IMR-90 (cell line): ENCODE results near the gene JMJD7. TPM values are rescaled to one million over a fixed set of nuclear protein-coding genes. Genes with fewer than 3 reads are reported as not detected.

Source experiments
- ATAC-seq: fragments of 200-7000 bp; cut with Tn5 transposase; 2 replicates; pipeline ENCODE4 v1.9.1; 2020; ENCODE audit warnings: low read depth, mild to moderate bottlenecking, moderate library complexity
- BruUV-seq: library from RNA; stranded (reverse); fragments of 400-500 nt; replicated peaks from 2 replicates; lab custom pipeline; 2021; lab: Mats Ljungman, UMichigan
- CTCF ChIA-PET: fragments of 300-600 bp; formaldehyde crosslinking; extraction: SDS; loops from one replicate; lab custom pipeline; 2021; ENCODE audit warnings: antibody characterized with exemption; lab: Yijun Ruan, JAX
- POLR2A ChIA-PET: fragments of 300-600 bp; sonication (Branson Sonifier 250); formaldehyde crosslinking; loops from one replicate; lab custom pipeline; 2022; ENCODE audit warnings: antibody characterized with exemption; ENCODE audit not compliant: unreplicated experiment; lab: Charles Lee
- DNase-seq: peaks from one replicate; pipeline ENCODE4 v3.0.0; 2013
- H2AFZ ChIP-seq: replicated peaks from 2 replicates; pipeline ENCODE3; 2013; ENCODE audit warnings: low read length, mild to moderate bottlenecking; ENCODE audit not compliant: poor library complexity
- H2AK5ac ChIP-seq: 2 replicates; pipeline ENCODE4 v1.6.1; 2013; ENCODE audit warnings: low read depth, low read length, inconsistent platforms
- H2AK9ac ChIP-seq: replicated peaks from 2 replicates; pipeline ENCODE3; 2013; ENCODE audit warnings: mild to moderate bottlenecking, low read depth, low read length, moderate library complexity; ENCODE audit not compliant: poor library complexity
- H2BK120ac ChIP-seq: 2 replicates; pipeline ENCODE4 v1.6.1; 2013; ENCODE audit warnings: low read depth, low read length, inconsistent platforms
- H2BK15ac ChIP-seq: 3 replicates; pipeline ENCODE4 v1.6.1; 2013; ENCODE audit warnings: low read depth, low read length, inconsistent platforms
- H2BK20ac ChIP-seq: 2 replicates; pipeline ENCODE4 v1.6.1; 2013; ENCODE audit warnings: low read depth, mild to moderate bottlenecking, inconsistent platforms, low read length, moderate library complexity
- H2BK5ac ChIP-seq: 2 replicates; pipeline ENCODE4 v1.6.1; 2013; ENCODE audit warnings: mild to moderate bottlenecking, low read depth, low read length, inconsistent platforms; ENCODE audit not compliant: poor library complexity, severe bottlenecking
- H3K14ac ChIP-seq: replicated peaks from 2 replicates; pipeline ENCODE4 v1.6.1; 2013; ENCODE audit warnings: low read depth, low read length, inconsistent platforms
- H3K18ac ChIP-seq: 2 replicates; pipeline ENCODE4 v1.6.1; 2013; ENCODE audit warnings: low read depth, low read length, control low read depth
- H3K23ac ChIP-seq: 2 replicates; pipeline ENCODE4 v1.6.1; 2013; ENCODE audit warnings: low read depth, low read length, inconsistent platforms
- H3K27ac ChIP-seq: 2 replicates; pipeline ENCODE4 v1.5.1; 2013; ENCODE audit warnings: mild to moderate bottlenecking, control low read depth, low read length; ENCODE audit not compliant: insufficient read depth
- H3K27me3 ChIP-seq: 2 replicates; pipeline ENCODE4 v1.6.1; 2013; ENCODE audit warnings: low read length; ENCODE audit not compliant: control insufficient read depth, insufficient read depth
- H3K36me3 ChIP-seq: 2 replicates; pipeline ENCODE4 v1.6.1; 2013; ENCODE audit warnings: low read length, mixed read lengths; ENCODE audit not compliant: control insufficient read depth, insufficient read depth
- H3K4ac ChIP-seq: 2 replicates; pipeline ENCODE4 v1.6.1; 2013; ENCODE audit warnings: low read depth, low read length, inconsistent platforms
- H3K4me1 ChIP-seq: 2 replicates; pipeline ENCODE4 v1.6.1; 2013; ENCODE audit warnings: low read length, mixed read lengths; ENCODE audit not compliant: control insufficient read depth, insufficient read depth
- H3K4me2 ChIP-seq: 2 replicates; pipeline ENCODE4 v1.6.1; 2013; ENCODE audit warnings: low read depth, mild to moderate bottlenecking, control low read depth, low read length, moderate library complexity
- H3K4me3 ChIP-seq: 2 replicates; pipeline ENCODE4 v1.5.1; 2013; ENCODE audit warnings: low read depth, mild to moderate bottlenecking, control low read depth, low read length, moderate library complexity; ENCODE audit not compliant: insufficient read depth
- H3K56ac ChIP-seq: 2 replicates; pipeline ENCODE4 v1.6.1; 2013; ENCODE audit warnings: low read length, inconsistent platforms; ENCODE audit not compliant: insufficient read depth; ENCODE audit errors: extremely low read depth
- H3K79me1 ChIP-seq, 2 experiments: 2 replicates each; pipeline ENCODE4 v1.6.1; 2013; ENCODE audit warnings: low read length in 2 of 2, inconsistent platforms in 1 of 2, low read depth in 1 of 2
- H3K9ac ChIP-seq: 2 replicates; pipeline ENCODE4 v1.6.1; 2013; ENCODE audit warnings: low read depth, low read length, control low read depth
- H3K9me1 ChIP-seq: 2 replicates; pipeline ENCODE4 v1.6.1; 2013; ENCODE audit warnings: low read length, inconsistent platforms; ENCODE audit not compliant: insufficient read depth
- H3K9me3 ChIP-seq: 2 replicates; pipeline ENCODE4 v1.6.1; 2013; ENCODE audit warnings: low read length; ENCODE audit not compliant: control insufficient read depth, insufficient read depth
- H4K20me1 ChIP-seq: 2 replicates; pipeline ENCODE4 v1.6.1; 2013; ENCODE audit warnings: low read length, inconsistent platforms; ENCODE audit not compliant: insufficient read depth
- H4K5ac ChIP-seq: 2 replicates; pipeline ENCODE4 v1.6.1; 2013; ENCODE audit warnings: mild to moderate bottlenecking, low read depth, low read length, control low read depth
- H4K8ac ChIP-seq, 2 experiments: 2 replicates each; pipeline ENCODE4 v1.6.1; 2013; ENCODE audit warnings: low read depth in 2 of 2, low read length in 2 of 2, control low read depth in 1 of 2, inconsistent platforms in 1 of 2
- H4K91ac ChIP-seq: 2 replicates; pipeline ENCODE4 v1.6.1; 2013; ENCODE audit warnings: low read depth, low read length, inconsistent platforms; ENCODE audit not compliant: insufficient read depth
- BHLHE40 ChIP-seq: fragments of 150-350 bp; IDR thresholded peaks from 2 replicates; pipeline ENCODE4 v1.6.1; 2016; ENCODE audit warnings: mild to moderate bottlenecking, low read depth, low read length
- CEBPB ChIP-seq: IDR thresholded peaks from 2 replicates; pipeline ENCODE4 v1.6.1; 2012; ENCODE audit warnings: low read depth, low read length, improper control_type of control experiment
- CHD1 ChIP-seq: IDR thresholded peaks from 2 replicates; pipeline ENCODE4 v1.6.1; 2012; ENCODE audit warnings: low read depth, low read length, improper control_type of control experiment
- FOS ChIP-seq: fragments of 150-350 bp; IDR thresholded peaks from 2 replicates; pipeline ENCODE4 v1.6.1; 2016; ENCODE audit warnings: low read depth, low read length
- MAFK ChIP-seq: IDR thresholded peaks from 2 replicates; pipeline ENCODE4 v1.6.1; 2012; ENCODE audit warnings: low read depth, low read length, improper control_type of control experiment
- MAZ ChIP-seq: IDR thresholded peaks from 2 replicates; pipeline ENCODE4 v1.6.1; 2012; ENCODE audit warnings: low read depth, mild to moderate bottlenecking, low read length, improper control_type of control experiment, moderate library complexity, borderline replicate concordance
- MXI1 ChIP-seq: IDR thresholded peaks from 2 replicates; pipeline ENCODE4 v1.6.1; 2012; ENCODE audit warnings: low read depth, mild to moderate bottlenecking, low read length, moderate library complexity, borderline replicate concordance
- NFE2L2 ChIP-seq: fragments of 150-350 bp; IDR thresholded peaks from 2 replicates; pipeline ENCODE4 v1.6.1; 2016; ENCODE audit warnings: low read depth, mild to moderate bottlenecking, low read length
- POLR2A ChIP-seq: IDR thresholded peaks from 2 replicates; pipeline ENCODE4 v1.6.1; 2012; ENCODE audit warnings: mild to moderate bottlenecking, low read depth, low read length
- RAD21 ChIP-seq: IDR thresholded peaks from 2 replicates; pipeline ENCODE4 v1.6.1; 2012; ENCODE audit warnings: low read length, improper control_type of control experiment
- RCOR1 ChIP-seq: IDR thresholded peaks from 2 replicates; pipeline ENCODE4 v1.6.1; 2012; ENCODE audit warnings: mild to moderate bottlenecking, low read length, improper control_type of control experiment; ENCODE audit not compliant: insufficient replicate concordance
- SMC3 ChIP-seq: fragments of 150-350 bp; IDR thresholded peaks from 2 replicates; pipeline ENCODE4 v1.6.1; 2016; ENCODE audit warnings: low read depth, mild to moderate bottlenecking, antibody characterized with exemption, low read length, moderate library complexity
- WGBS, 2 experiments: methylation state at CpG; one replicate each; pipeline versions ENCODE4 v1.1.5 to v1.1.7; 2013; ENCODE audit warnings: missing lambda C conversion rate in 2 of 2; ENCODE audit not compliant: insufficient read length in 1 of 2; ENCODE audit errors: extremely low coverage in 2 of 2; 5-methylcytosine and 5-hydroxymethylcytosine counted together
- dilution Hi-C: fragments of 300-500 bp; cut with HindIII; formaldehyde crosslinking; loops from one replicate; pipeline ENCODE4 v1.14.3; 2018; ENCODE audit warnings: low sequenced_read_pairs; ENCODE audit not compliant: unreplicated experiment
- in situ Hi-C: fragments of 300-500 bp; cut with MboI; formaldehyde crosslinking; loops from 3 replicates; pipeline ENCODE4 v1.14.3; 2019; ENCODE audit warnings: low sequenced_read_pairs, inconsistent platforms, mixed read lengths
- intact Hi-C: fragments of 100-400 bp; cut with micrococcal nuclease; formaldehyde crosslinking; loops from 2 replicates; pipeline ENCODE4 v1.10.0; 2022
- polyA plus RNA-seq, 3 experiments: library from polyadenylated mRNA; depleted of rRNA; stranded (reverse); fragments of >200 nt; gene quantifications; 2 replicates each; pipeline ENCODE4 v1.2.3, GENCODE V29; 2012; ENCODE audit warnings: low replicate concordance in 1 of 3
- total RNA-seq: library from RNA; depleted of rRNA; stranded (reverse); fragments of >200 nt; gene quantifications from 2 replicates; pipeline ENCODE4 v1.2.3, GENCODE V29; 2012
- TF ChIP-seq, protein P1 (sequence below): fragments of 150-350 bp; IDR thresholded peaks from 2 replicates; pipeline ENCODE4 v1.6.1; 2016; ENCODE audit warnings: low read depth, mild to moderate bottlenecking, low read length, moderate library complexity, borderline replicate concordance
- TF ChIP-seq, protein P2 (sequence below): fragments of 150-350 bp; IDR thresholded peaks from 2 replicates; pipeline ENCODE4 v1.6.1; 2017; ENCODE audit warnings: mild to moderate bottlenecking, antibody characterized with exemption, low read length, low read depth
- TF ChIP-seq, protein P3 (sequence below): conservative IDR thresholded peaks from 2 replicates; pipeline ENCODE4 v1.5.1; 2012; ENCODE audit warnings: mild to moderate bottlenecking, low read depth, low read length, improper control_type of control experiment

Gene JMJD7
- total and polyA plus RNA-seq, 2 of the 4 experiments (the other 2 are of a cell fraction): 5.0 to 6.3 TPM

DNA sequence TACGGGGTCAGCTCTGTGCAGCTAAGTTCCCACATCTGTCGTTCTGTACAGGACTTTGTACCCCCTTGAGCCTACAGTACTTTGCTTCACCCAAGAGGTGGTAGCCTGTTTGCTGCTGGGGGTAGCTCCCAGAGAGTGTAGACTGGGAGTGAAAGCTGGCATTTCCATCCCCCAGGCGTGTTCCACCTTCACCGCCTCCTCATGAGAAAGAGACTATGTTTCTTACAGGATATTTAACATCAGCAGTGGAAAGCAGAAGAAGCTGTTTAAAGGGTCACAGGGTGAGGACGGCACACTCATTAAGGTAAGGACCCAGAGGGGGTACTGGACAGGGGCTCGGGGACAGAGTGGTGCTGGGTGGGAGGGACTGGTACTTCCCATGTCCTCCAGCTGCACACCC lies 10.1 kb upstream of the JMJD7 start:
- H3K36me3 ChIP-seq: peaks cover 70% of the 10 kb centered on the region
- no peak for DNase-seq
- no peak overlapping the region for H4K8ac ChIP-seq
- no peaks in the 10 kb centered on the region for H3K4me1 ChIP-seq
- no peak overlapping the region for H3K56ac ChIP-seq
- no peak overlapping the region for H2BK15ac ChIP-seq
- H2BK120ac ChIP-seq: no peak overlapping the region
- intact Hi-C loops: loop anchor here (10.0 kb wide), 1 partner anchor 353 kb away; no protein-coding TSS in a partner anchor
- no peak overlapping the region for H2AK5ac ChIP-seq
- TF ChIP-seq MAZ: no peak
- no peak for TF ChIP-seq POLR2A
- TF ChIP-seq CEBPB: no peak
- no peak for TF ChIP-seq RCOR1
- no peak for TF ChIP-seq MAFK
- no peak for TF ChIP-seq CHD1
- TF ChIP-seq BHLHE40: no peak
- TF ChIP-seq NFE2L2: no peak
- no peak for TF ChIP-seq FOS
- TF ChIP-seq MXI1: no peak
- TF ChIP-seq RAD21: no peak
- TF ChIP-seq, protein P1, sequence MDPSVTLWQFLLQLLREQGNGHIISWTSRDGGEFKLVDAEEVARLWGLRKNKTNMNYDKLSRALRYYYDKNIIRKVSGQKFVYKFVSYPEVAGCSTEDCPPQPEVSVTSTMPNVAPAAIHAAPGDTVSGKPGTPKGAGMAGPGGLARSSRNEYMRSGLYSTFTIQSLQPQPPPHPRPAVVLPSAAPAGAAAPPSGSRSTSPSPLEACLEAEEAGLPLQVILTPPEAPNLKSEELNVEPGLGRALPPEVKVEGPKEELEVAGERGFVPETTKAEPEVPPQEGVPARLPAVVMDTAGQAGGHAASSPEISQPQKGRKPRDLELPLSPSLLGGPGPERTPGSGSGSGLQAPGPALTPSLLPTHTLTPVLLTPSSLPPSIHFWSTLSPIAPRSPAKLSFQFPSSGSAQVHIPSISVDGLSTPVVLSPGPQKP: no peak
- no peak for TF ChIP-seq SMC3
- TF ChIP-seq, protein P2, sequence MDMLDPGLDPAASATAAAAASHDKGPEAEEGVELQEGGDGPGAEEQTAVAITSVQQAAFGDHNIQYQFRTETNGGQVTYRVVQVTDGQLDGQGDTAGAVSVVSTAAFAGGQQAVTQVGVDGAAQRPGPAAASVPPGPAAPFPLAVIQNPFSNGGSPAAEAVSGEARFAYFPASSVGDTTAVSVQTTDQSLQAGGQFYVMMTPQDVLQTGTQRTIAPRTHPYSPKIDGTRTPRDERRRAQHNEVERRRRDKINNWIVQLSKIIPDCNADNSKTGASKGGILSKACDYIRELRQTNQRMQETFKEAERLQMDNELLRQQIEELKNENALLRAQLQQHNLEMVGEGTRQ: no peak
- TF ChIP-seq, protein P3, sequence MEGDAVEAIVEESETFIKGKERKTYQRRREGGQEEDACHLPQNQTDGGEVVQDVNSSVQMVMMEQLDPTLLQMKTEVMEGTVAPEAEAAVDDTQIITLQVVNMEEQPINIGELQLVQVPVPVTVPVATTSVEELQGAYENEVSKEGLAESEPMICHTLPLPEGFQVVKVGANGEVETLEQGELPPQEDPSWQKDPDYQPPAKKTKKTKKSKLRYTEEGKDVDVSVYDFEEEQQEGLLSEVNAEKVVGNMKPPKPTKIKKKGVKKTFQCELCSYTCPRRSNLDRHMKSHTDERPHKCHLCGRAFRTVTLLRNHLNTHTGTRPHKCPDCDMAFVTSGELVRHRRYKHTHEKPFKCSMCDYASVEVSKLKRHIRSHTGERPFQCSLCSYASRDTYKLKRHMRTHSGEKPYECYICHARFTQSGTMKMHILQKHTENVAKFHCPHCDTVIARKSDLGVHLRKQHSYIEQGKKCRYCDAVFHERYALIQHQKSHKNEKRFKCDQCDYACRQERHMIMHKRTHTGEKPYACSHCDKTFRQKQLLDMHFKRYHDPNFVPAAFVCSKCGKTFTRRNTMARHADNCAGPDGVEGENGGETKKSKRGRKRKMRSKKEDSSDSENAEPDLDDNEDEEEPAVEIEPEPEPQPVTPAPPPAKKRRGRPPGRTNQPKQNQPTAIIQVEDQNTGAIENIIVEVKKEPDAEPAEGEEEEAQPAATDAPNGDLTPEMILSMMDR: no peak
- H3K4me2 ChIP-seq: no peak overlapping the region
- no CpG with 5 or more reads among the region's 6 CpGs for WGBS, 2 experiments
- no peak overlapping the region for H2AFZ ChIP-seq
- CTCF ChIA-PET: no interaction called here
- no peaks in the 10 kb centered on the region for H3K9me3 ChIP-seq
- no peak overlapping the region for H3K9ac ChIP-seq
- H3K79me1 ChIP-seq: peaks cover 0 to 8% of the 10 kb centered on the region in 2 experiments; a peak in 1 of 4 replicates
- no peaks in the 10 kb centered on the region for H3K9me1 ChIP-seq
- H3K27ac ChIP-seq: no peak overlapping the region
- no peak overlapping the region for H2AK9ac ChIP-seq
- no peak for ATAC-seq
- H4K91ac ChIP-seq: no peak overlapping the region
- BruUV-seq: no TSS peak
- no peak overlapping the region for H3K4ac ChIP-seq
- in situ Hi-C loops: no loop called here
- H3K4me3 ChIP-seq: no peak overlapping the region
- H2BK5ac ChIP-seq: no peak overlapping the region
- H3K18ac ChIP-seq: no peak overlapping the region
- POLR2A ChIA-PET: no interaction called here
- H2BK20ac ChIP-seq: no peak overlapping the region
- H3K23ac ChIP-seq: no peak overlapping the region
- dilution Hi-C loops: no loop called here
- no peaks in the 10 kb centered on the region for H3K27me3 ChIP-seq
- H3K14ac ChIP-seq: no peak overlapping the region
- H4K20me1 ChIP-seq: no peaks in the 10 kb centered on the region
- no peak overlapping the region for H4K5ac ChIP-seq
